ENCODE data around the gene EXOC3L2.
A peak's percentile ranks its signal among the peaks of the same experiment; 100 is the strongest.

Gene EXOC3L2

DNA sequence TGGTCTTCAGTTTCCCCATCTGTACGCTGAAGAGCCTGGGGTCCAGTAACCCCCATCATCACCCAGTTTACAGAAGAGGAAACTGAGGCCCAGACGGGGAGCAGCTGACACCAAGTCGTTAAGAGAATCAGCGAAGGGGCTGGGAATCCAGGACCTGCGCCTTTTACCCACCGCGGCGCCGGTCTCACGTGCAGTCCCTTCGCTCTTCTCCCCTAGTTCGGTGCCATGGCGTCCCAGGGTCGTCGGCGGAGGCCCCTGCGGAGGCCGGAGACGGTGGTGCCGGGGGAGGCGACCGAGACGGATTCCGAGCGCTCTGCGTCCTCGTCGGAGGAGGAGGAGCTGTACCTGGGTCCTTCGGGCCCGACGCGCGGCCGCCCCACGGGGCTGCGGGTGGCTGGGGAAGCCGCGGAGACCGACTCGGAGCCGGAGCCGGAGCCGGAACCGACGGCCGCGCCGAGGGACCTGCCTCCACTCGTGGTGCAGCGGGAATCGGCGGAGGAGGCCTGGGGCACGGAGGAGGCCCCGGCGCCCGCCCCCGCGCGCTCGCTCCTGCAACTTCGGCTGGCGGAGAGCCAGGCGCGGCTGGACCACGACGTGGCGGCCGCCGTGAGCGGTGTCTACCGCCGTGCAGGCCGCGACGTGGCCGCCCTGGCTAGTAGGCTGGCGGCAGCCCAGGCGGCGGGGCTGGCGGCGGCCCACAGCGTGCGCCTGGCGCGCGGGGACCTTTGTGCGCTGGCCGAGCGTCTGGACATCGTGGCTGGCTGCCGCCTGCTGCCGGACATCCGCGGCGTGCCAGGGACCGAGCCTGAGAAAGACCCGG lies 65.9 kb downstream of the EXOC3L2 start:
- no peak for DNase-seq

DNA sequence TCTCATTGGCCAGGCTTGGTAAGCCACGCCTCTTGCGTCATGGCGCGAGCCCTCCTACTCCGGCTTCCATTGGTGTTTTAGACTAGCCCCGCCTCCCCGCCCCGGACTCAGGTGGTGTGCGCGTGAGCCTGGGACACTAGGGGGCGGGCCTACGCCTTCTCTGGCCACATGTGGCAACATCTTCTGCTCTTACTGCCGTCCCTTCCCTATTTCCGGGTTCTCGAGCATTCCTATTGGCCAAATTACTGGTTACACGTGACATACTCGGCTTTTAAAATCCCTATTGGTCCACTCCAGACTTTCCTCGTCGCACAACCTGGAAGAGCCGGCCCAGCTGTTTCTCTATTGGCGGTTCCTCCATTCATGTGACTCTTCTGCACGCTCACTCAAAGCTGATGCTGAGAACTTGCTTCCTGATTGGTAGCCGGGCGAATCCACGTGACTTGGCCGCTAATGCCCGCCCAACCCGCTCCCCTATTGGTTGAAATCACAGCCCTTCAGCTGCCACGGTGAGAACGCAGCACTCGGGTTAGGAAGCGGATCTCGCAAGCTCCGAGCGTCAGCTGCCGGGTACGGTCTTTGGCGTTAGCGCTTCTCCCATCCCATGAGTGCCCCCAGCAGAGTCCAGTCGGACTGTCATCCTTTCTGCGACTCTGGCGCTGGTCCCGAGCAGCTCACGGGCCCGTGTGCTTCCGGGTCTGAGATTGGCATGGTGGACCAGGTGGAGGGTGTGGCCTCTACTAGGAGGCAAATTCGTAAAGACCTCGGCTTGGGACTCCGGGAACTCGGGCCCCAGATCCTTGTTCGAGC lies 66.7 kb downstream of the EXOC3L2 start, which contains the start of gene BLOC1S3:
Gene BLOC1S3 (plus strand): TSS at position 523 of the 810 bp plus-strand sequence. CDS start 513 bp downstream, outside the sequence.
- DNase-seq = peak; percentile 100

DNA sequence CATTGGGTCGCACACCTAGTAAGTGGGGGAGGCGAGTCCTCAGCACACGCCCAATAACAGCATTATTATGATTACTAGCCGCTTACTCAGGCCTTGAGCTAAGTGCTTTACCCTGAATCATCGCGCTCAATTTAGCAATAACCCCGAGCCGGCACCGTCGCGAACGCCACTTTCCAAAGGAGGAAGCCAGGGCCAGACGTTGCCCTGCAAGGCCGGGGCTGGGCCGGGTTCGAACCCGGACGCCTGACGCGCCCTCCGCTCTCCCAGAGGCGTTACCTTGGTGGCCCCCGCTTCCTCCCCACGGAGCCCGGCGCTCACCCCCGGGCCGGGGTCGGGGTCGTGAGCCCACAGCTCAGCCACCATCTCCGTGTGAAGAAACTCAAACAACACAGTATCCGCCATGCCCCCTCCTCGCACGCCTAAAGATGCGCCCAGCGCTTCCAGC lies 67.4 kb downstream of the EXOC3L2 start, which contains the start of gene TRAPPC6A:
Gene TRAPPC6A (minus strand): TSS at position 421 of the 445 bp plus-strand sequence. CDS start 19 bp downstream, at position 402.
- DNase-seq = no peak

DNA sequence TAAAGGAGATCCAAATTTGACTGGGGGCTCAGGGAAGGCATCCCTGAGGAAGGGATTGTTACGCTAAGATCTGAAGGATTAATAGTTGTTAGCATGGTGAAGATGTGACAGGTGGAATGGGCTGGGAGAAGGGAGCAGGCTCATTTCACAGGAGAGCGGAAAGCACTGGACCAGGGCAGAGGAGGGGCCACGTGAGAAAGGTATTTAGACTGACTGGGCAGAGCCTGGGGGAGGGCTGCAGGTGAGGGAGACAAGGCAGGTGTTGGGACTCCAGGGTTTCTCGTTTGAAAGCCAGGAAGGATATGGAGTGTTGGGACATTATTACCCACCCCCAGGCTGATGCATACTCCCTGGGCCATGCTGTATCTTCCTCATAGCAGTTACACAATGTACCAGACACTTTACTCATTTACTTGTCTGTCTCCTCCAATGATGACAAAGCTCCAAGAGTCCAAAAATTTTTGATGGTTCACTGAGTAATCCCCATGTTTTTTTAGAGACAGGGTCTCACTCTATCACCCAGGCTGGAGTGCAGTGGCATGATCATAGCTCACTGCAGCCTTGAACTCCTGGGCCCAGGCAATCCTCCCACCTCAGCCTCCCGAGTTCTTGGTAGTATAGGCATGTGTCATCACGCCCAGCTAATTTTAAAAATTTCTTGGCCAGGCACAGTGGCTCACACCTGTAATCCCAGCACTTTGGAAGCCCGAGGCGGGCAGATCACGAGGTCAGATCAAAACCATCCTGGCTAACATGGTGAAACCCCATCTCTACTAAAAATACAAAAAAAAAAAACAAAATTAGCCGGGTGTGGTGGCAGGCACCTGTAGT lies 69.5 kb downstream of the EXOC3L2 start:
- DNase-seq = no peak

DNA sequence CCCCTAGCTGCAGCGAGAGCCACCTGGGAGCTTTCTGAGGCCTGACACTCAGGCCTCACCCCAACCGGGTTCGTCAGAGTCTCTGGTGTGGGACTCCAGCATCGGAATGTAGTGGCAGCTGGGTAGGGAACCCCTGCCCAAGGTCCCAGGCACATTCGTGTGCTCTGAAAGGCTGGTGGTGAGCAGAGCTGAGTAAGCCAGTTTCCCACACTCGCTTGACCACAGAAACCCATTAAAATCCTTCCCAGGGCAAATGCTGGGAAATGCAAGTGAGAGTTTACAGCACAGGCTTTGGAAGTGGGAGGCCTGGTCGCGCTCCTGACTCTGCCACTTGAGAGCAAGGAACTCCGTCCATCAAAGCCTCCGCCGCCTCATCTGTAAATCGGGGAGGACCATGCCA lies 71.4 kb downstream of the EXOC3L2 start:
- no peak for DNase-seq

DNA sequence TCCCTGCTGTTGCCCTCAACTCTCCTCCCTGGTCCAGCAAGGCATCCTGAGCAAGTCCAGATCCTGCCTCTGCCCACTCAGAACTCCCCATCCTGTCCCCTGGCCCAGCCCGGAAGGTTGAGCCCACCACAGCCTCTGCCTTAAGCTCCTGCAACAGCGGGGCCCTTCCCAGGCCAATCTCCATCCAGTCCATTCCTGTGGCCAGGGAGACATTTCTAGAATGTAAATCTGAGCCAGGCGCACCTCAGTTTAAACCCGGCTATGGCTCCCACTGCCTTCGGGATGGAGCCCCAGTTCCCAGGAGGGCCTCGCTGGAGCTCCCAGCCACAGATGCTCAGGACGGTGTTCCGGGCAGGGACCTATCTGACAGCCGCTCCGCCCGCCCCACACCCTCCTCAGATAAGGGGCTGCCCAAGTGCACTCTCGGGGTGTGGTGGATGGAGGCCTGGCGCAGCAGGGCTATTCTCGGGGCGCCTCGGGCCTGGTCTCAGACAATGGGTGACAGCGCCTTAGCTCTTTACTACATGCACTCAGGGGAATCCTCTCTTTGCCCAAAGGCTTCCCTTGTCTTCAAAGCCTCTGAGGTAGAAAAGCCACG lies 72.5 kb downstream of the EXOC3L2 start:
- DNase-seq = no peak

DNA sequence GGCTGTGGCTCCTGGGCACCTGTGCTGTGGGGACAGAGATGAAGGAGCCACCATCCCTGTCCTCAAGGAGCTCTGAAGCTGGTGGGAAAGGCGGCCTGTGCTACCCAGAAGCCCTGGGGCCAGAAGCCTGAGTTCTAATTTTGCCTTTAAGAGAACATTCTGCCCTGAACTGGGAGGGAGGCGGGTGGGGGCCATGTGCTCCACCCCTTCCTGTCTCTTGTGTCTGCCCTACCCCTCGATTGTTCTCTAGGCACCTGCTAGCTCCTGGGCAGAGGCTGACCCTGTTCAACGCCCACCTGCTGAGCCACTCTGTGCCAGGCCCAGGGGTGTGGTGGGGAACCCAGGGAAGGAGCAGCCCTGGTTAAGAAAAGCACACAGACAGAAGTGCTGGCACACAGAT lies 73.0 kb downstream of the EXOC3L2 start:
- DNase-seq = no peak

DNA sequence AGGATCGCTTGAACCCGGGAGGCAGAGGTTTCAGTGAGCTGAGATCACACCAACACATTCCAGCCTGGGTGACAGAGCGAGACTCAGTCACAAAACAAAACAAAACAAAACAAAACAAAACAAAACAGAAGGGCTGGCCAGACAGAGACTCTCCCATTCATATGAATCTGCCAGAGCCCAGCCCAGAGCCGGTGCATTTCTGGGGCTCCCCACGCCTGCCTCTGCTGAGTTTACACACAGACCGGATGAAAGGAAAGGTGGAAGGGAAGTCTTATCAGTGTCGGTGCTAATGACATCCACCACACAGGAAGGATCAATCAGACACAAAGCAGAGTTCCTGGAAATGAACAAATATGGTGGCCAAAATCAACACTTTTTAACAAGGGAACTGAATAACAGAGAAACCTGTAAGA lies 74.0 kb downstream of the EXOC3L2 start:
- DNase-seq = no peak

DNA sequence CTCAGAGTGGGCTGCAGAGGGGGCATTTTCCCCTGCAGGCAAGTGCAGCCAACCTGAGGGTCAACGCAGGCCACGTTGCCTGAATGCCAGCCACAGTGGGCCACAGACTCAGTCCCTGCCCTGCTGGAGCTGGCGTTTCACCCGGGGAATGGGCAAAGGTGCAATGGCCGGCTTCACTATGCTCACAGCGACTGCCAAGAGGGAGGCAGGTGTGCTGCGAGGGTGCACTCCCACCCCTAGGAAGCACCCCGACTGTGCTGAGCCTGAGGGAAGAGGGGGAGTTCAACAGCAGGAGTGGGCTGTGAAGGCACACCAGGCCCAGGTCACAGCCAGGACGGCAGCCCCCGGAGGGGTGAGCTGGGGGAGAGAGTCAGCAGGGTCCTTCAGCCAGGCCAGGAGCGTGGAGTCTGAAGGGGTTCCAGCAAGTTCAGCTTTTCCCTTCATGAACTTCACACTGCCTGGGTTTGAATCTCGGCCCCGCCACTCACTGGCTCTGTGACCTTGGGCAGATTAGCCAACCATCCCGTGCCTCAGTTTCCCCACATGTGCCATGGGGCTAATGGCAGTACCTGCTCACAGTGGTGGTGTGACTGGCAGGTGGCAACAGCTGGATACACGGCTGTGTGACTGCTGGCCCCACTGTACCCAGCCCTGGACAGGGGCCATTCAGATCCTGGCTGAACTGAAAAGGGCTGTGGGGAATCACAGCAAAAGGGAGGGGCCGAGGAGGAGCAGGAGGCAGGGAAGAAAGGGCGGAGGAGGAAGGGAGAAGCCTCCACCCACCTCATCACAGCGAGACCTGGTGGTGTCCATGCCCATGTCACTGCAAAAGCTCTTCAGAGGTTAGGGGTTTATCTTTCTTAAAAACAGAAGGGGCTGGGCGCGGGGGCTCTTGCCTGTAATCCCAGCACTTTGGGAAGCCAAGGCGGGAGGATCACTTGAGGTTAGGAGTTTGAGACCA lies 74.8 kb downstream of the EXOC3L2 start:
- DNase-seq = no peak

DNA sequence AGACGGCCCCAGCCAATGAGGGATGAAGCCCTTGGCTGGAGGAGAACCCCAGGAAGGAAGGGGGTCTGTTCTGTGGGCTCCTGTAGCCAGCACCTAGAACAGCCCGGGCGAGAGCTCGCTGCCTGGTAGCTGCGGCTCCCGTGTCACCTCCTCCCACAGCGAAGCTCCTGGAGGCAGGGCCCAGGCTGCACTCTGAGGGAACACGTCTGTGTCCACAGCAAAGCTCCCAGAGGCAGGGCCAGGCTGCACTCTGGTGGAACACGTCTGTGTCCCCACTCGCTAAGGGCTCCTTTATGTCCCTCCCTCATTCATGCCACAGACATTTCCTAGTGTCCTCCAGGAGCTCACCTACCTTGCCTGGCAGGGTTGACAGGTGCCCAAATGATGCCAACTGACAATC lies 75.6 kb downstream of the EXOC3L2 start:
- DNase-seq = no peak

DNA sequence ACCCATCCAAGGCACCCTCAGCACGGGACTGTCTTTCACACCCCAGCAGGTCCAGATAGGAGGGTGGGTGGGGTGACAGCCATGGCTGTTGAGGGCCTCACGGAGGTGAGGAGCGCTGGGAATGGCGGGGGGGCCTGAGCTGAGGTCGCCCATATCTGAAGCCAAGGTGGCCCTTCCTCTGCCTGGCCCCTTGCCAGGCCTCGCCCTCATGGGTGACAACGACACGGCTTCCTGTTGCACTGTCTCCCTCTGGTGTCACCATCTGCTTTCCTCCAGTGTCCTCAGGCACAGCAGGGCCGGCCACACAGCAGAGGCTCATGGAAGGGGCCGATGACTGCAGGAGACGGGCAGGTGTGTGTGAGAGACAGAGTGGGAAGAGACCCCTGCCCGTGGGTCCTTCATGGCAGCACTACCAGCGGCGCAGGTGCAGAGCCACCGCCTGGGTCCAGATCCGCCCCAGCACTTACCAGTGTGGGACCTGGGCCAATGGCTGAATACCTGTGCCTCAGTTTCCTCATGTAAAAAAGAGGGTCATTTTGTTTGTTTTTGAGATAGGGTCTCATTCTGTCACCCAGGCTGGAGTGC lies 76.3 kb downstream of the EXOC3L2 start:
- DNase-seq = peak; percentile 12

DNA sequence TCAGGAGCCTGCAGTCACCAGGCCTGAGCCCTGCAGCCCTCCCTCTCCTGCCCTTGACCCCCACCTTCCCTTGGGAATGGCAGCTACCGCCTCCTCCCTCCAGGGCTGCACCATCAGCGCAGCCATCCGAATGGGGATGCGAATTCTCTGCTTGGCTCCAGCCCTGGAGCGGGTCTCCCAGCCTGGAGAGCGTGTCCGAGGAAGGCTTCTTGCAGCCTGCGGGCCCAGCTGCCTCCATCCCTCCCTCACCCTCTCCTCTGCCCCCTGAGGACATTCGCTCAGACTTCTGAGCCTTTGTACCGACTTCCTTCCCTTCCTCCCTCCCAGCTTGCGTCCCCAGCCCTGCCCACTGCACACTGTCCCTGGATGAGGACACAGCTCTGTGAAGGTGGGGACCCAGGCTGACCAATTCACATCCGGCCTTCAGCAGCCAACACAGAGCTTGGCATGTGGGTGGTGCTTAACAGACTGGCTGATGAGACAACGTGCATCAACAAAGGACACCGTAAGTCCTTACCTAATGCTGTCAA lies 78.4 kb downstream of the EXOC3L2 start:
- DNase-seq = no peak

DNA sequence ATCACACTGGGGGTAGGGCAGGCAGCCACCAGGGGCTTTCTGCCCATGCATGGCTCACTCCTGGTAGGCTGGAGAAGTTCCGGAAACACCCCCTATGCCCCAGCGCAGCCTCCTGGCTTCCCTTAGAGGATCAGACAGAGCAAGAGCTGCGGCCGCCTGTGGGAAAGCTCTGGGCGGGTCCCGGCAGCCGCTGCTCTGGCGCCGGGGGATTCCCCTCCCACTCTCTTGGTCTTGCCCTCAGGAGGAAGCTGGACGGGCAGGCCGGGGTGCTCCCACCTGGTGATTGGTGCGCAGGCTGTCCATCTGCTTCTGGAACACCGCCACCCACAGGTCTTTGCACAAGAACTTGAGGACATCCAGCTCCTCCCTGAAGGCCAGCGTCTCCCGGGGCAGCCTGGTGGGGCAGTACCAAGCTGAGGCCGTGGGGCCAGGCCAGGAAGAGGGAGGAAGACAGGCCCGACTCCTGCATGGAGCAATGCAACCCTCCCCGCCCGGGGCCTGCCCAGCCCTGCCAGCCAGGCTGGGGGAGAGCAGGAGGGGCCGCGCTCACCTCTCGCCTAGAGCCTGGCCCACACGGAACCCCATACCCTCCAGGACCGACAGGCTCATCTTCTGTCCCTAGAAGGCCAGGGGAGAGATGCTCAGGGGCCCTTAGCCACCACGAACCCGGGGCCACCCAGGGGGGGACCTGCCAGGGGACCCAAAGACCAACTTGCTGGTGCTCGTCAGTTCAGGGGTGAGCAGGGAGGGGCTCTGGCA lies 80.5 kb downstream of the EXOC3L2 start:
- DNase-seq = no peak

DNA sequence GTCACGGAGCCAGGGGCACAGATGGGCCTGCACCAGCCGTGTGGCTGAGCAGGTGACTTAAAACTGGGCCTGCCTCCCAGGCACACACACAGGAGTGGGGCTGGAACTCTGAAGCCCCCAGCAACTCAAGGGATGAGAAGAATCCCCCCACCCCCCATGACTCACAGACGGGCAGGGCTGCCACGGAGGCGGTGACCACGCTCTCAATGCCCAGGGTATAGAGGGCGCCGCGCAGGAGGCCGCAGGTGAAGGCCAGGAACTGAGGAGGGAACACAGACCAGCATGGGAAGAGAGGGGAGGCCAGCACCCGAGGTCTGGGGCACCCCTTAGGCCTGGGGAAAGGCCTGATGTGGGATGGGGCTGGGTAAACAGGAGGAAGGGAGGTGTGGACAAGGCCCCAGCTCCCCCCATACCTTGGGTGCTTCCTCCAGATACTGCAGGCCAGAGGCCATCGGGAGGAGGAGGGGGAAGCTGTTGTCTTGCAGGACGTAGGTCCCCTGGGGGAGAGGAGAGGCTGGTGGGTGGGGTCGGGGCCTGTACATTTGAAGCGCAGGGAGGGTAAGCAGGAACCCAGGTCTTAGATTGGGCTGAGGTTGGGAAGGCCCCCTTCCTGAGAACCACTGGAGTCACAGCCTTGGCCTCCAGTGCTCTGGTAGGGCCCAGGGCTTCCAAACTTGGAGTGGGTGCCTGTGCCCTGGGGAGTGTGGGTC lies 81.3 kb downstream of the EXOC3L2 start:
- no peak for DNase-seq

DNA sequence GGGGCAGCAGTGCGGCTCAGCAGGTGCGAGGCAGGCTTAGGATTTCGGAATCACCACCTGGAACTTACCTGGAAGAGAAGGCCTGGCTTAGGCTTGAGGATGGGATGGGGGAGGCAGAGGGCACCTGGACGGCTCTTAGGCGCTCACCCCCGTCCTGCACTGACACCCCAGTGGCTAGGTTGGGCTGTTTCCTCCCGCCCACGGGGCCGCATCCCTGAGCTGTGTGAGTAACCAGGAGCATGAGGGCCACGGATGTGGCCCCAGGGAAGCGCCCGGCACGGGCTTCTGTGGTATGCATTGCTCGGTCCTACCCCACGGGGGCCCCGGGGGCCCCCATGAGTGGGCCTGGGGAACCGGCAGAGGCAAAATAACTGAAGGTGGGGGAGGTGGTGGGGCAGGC lies 82.1 kb downstream of the EXOC3L2 start:
- DNase-seq = no peak

DNA sequence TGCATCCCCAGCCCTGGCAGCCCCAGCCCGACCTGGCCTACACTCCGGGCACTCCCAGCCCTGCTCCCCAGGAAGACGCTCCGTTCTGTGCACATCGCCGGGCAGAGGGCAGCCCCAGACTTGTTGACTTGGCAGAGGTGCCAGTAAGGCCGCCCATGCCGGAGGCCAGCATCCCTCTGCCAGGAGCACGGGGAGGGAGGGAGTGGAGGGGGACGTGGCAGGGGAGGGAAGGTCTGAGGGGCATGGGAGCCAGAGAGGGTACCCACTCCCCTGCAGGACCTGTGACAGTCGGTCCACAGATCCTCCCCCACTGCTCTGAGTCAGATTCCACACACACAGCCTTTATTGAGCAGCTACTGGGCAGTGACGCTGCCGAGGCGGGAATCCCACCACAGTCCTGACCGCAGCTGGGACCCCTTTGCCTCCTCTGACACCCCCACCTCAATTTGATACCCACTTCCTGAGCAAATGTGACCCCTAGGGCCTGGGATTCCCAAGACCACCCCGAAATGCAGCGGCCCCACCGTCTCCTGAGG lies 82.5 kb downstream of the EXOC3L2 start:
- no peak for DNase-seq

Data from NCI-H1694 (cell line).